ENCODE measurements around the gene PCBP3. TPM values are rescaled to one million over a fixed set of nuclear protein-coding genes. Genes with fewer than 3 reads are reported as not detected.

Gene PCBP3
- polyA plus RNA-seq, 1 donor from 2014 or later = 1.7 TPM

DNA sequence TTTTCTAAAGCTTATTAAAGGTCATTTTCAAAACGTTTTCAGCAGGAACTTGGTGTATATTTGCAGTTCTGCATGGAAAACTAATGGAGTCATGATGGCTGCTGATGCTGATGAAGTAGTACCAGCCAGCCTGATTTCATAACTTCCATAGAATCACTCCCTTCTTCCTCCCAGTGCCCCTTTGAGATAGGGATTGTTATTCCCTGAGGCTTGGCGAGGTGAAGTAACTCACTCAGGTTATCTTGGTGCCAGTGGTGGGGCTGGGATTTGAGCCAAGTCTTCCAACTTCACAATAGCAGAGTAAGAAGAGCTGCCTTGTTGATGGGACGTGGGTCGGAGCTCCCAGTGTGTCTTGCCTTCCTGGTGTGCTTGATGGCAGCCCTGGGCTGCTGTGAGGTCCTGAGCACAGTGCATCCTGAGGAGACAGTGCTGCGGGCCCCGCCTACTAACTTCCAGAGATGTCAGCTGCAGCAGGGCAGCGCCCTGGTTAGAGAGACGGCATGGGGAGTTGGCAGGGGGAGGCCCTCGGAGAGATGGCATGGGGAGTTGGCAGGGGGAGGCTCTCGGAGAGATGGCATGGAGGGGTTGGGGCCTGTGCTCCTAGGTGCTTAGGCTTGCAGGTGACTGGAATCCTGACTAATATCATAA is 92.6 kb downstream of the PCBP3 start:
- Histone ChIP-seq H3K9ac (ENCODE audit: low read length) (no peak overlapping the region), H3K4me3 (ENCODE audit: low read length) (no peak overlapping the region), H3K9me3 (ENCODE audit: low read length) (no peaks in the 10 kb centered on the region), H3K27me3 (ENCODE audit: insufficient read depth, low read depth, low read length) (no peaks in the 10 kb centered on the region), H3K4me2 (ENCODE audit: low read length) (no peak overlapping the region), H3K9me2 (ENCODE audit: insufficient read depth, low read length) (no peaks in the 10 kb centered on the region), H3K79me2 (replicated peaks; ENCODE audit: insufficient read depth, low read length) (no peaks in the 10 kb centered on the region), H3F3A (ENCODE audit: insufficient read depth, low read length, poor library complexity, severe bottlenecking) (no peaks in the 10 kb centered on the region), H4K20me1 (ENCODE audit: insufficient read depth) (no peaks in the 10 kb centered on the region), H3K27ac (ENCODE audit: low read length) (no peak overlapping the region), H2AFZ (ENCODE audit: low read depth, low read length) (no peak overlapping the region), H3K36me3 (ENCODE audit: insufficient read depth, low read length) (no peaks in the 10 kb centered on the region)
- no peak for TF ChIP-seq EZH2 (IDR thresholded peaks at IDR 0.05; ENCODE audit: borderline replicate concordance, insufficient read depth, low read length, poor library complexity, severe bottlenecking)
- no peak for TF ChIP-seq RAD21 (conservative IDR thresholded peaks at IDR 0.05)
- no peak for TF ChIP-seq POLR2AphosphoS5 (IDR thresholded peaks at IDR 0.05)
- no peak for TF ChIP-seq TAF1 (IDR thresholded peaks at IDR 0.05; ENCODE audit: low read depth)
- no peak for TF ChIP-seq MXI1 (conservative IDR thresholded peaks at IDR 0.05; ENCODE audit: poor library complexity, severe bottlenecking)
- TF ChIP-seq EP300 (conservative IDR thresholded peaks at IDR 0.05; ENCODE audit: poor library complexity, severe bottlenecking) = no peak
- TF ChIP-seq, protein P1, sequence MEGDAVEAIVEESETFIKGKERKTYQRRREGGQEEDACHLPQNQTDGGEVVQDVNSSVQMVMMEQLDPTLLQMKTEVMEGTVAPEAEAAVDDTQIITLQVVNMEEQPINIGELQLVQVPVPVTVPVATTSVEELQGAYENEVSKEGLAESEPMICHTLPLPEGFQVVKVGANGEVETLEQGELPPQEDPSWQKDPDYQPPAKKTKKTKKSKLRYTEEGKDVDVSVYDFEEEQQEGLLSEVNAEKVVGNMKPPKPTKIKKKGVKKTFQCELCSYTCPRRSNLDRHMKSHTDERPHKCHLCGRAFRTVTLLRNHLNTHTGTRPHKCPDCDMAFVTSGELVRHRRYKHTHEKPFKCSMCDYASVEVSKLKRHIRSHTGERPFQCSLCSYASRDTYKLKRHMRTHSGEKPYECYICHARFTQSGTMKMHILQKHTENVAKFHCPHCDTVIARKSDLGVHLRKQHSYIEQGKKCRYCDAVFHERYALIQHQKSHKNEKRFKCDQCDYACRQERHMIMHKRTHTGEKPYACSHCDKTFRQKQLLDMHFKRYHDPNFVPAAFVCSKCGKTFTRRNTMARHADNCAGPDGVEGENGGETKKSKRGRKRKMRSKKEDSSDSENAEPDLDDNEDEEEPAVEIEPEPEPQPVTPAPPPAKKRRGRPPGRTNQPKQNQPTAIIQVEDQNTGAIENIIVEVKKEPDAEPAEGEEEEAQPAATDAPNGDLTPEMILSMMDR (IDR thresholded peaks at IDR 0.05; ENCODE audit: poor library complexity, severe bottlenecking) = no peak

DNA sequence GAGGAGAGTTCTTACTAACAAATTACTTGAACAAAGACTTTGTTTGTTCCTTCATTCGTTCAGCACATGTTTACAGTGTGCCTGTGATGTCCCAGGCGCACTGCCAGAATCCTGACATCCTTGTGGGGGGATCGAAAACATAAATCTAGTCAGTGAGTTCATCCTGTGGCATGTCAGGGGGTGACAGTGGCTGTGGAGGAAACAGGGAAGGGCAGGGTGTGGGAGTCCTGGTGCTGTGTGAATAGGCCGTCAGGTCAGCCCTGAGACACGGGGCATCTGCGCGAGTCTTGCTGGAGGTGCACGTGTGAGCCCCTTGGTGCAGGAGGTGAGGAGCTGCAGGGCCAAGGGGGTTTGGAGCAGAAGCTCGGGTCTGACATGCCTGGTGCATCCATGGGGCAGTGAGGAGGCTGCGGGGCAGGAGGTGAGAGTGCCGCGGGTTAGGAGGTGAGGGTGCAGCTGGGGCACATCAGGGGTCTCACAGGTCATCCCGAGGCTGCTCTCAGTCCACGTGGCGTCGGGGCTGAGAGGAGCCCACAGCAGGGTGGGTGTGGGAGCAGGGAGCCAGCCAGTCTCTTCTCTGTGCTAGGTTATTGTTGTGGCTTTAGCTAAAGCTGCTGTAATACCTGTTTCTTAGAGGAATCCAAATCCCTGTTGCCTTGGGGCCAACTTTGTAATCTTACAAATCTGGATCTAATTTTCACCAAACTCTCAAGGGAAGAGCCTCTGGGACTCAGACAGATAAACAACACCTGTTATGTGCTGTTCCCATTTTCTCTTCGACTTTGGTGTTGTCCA is 93.4 kb downstream of the PCBP3 start:
- H3K79me2 ChIP-seq (replicated peaks; ENCODE audit: insufficient read depth, low read length) = no peaks in the 10 kb centered on the region
- no peak overlapping the region for H3K27ac ChIP-seq (ENCODE audit: low read length)
- H3K9me3 ChIP-seq (ENCODE audit: low read length) = no peaks in the 10 kb centered on the region
- H2AFZ ChIP-seq (ENCODE audit: low read depth, low read length) = no peak overlapping the region
- no peak overlapping the region for H3K4me3 ChIP-seq (ENCODE audit: low read length)
- no peaks in the 10 kb centered on the region for H3F3A ChIP-seq (ENCODE audit: insufficient read depth, low read length, poor library complexity, severe bottlenecking)
- no peaks in the 10 kb centered on the region for H3K36me3 ChIP-seq (ENCODE audit: insufficient read depth, low read length)
- no peaks in the 10 kb centered on the region for H4K20me1 ChIP-seq (ENCODE audit: insufficient read depth)
- no peaks in the 10 kb centered on the region for H3K27me3 ChIP-seq (ENCODE audit: insufficient read depth, low read depth, low read length)
- TF ChIP-seq SMC3 (conservative IDR thresholded peaks at IDR 0.05; ENCODE audit: poor library complexity) = no peak
- TF ChIP-seq, protein P2, sequence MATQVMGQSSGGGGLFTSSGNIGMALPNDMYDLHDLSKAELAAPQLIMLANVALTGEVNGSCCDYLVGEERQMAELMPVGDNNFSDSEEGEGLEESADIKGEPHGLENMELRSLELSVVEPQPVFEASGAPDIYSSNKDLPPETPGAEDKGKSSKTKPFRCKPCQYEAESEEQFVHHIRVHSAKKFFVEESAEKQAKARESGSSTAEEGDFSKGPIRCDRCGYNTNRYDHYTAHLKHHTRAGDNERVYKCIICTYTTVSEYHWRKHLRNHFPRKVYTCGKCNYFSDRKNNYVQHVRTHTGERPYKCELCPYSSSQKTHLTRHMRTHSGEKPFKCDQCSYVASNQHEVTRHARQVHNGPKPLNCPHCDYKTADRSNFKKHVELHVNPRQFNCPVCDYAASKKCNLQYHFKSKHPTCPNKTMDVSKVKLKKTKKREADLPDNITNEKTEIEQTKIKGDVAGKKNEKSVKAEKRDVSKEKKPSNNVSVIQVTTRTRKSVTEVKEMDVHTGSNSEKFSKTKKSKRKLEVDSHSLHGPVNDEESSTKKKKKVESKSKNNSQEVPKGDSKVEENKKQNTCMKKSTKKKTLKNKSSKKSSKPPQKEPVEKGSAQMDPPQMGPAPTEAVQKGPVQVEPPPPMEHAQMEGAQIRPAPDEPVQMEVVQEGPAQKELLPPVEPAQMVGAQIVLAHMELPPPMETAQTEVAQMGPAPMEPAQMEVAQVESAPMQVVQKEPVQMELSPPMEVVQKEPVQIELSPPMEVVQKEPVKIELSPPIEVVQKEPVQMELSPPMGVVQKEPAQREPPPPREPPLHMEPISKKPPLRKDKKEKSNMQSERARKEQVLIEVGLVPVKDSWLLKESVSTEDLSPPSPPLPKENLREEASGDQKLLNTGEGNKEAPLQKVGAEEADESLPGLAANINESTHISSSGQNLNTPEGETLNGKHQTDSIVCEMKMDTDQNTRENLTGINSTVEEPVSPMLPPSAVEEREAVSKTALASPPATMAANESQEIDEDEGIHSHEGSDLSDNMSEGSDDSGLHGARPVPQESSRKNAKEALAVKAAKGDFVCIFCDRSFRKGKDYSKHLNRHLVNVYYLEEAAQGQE (IDR thresholded peaks at IDR 0.05; ENCODE audit: borderline replicate concordance) = no peak
- no peak for TF ChIP-seq POLR2AphosphoS5 (IDR thresholded peaks at IDR 0.05)
- no peak for TF ChIP-seq EP300 (conservative IDR thresholded peaks at IDR 0.05; ENCODE audit: poor library complexity, severe bottlenecking)
- TF ChIP-seq RAD21 (conservative IDR thresholded peaks at IDR 0.05) = no peak
- no peak for TF ChIP-seq TAF1 (IDR thresholded peaks at IDR 0.05; ENCODE audit: low read depth)
- TF ChIP-seq, protein P1 (IDR thresholded peaks at IDR 0.05; ENCODE audit: poor library complexity, severe bottlenecking) = no peak
- no peak for TF ChIP-seq EZH2 (IDR thresholded peaks at IDR 0.05; ENCODE audit: borderline replicate concordance, insufficient read depth, low read length, poor library complexity, severe bottlenecking)
- H3K9me2 ChIP-seq (ENCODE audit: insufficient read depth, low read length) = no peaks in the 10 kb centered on the region
- no peak overlapping the region for H3K9ac ChIP-seq (ENCODE audit: low read length)
- no peak overlapping the region for H3K4me2 ChIP-seq (ENCODE audit: low read length)

Data from neural cell (in vitro differentiated cells).